Measurements from ENCODE around the gene EVC. TPM values are rescaled to one million over a fixed set of nuclear protein-coding genes. Genes with fewer than 3 reads are reported as not detected.

EVC gene
- total RNA-seq, 4 donors from 2014 or later: 8.3 to 37.0 (median 19.3) TPM

DNA sequence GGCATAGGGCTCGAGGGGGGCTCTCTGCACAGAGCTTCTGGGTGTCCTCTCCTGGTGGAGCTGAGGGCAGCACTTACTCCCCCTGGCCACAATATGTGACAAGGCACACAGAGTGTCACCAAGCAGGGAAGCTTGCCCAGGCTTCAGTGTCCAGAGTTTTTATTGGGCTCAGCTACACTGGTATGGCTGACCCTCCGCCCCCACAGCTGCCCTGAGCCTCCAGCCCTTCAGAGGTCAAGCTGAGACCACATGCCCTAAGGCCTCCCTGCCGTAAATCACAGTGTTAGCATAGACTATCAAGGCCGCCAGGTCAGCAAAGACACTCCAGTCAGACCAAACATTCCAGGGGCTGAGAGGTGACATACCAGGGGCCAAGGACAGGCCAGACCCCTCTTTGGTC, 59.0 kb downstream of the EVC start:
- TF ChIP-seq, protein P1, sequence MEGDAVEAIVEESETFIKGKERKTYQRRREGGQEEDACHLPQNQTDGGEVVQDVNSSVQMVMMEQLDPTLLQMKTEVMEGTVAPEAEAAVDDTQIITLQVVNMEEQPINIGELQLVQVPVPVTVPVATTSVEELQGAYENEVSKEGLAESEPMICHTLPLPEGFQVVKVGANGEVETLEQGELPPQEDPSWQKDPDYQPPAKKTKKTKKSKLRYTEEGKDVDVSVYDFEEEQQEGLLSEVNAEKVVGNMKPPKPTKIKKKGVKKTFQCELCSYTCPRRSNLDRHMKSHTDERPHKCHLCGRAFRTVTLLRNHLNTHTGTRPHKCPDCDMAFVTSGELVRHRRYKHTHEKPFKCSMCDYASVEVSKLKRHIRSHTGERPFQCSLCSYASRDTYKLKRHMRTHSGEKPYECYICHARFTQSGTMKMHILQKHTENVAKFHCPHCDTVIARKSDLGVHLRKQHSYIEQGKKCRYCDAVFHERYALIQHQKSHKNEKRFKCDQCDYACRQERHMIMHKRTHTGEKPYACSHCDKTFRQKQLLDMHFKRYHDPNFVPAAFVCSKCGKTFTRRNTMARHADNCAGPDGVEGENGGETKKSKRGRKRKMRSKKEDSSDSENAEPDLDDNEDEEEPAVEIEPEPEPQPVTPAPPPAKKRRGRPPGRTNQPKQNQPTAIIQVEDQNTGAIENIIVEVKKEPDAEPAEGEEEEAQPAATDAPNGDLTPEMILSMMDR (IDR thresholded peaks at IDR 0.05; ENCODE audit: low read depth): no peak

DNA sequence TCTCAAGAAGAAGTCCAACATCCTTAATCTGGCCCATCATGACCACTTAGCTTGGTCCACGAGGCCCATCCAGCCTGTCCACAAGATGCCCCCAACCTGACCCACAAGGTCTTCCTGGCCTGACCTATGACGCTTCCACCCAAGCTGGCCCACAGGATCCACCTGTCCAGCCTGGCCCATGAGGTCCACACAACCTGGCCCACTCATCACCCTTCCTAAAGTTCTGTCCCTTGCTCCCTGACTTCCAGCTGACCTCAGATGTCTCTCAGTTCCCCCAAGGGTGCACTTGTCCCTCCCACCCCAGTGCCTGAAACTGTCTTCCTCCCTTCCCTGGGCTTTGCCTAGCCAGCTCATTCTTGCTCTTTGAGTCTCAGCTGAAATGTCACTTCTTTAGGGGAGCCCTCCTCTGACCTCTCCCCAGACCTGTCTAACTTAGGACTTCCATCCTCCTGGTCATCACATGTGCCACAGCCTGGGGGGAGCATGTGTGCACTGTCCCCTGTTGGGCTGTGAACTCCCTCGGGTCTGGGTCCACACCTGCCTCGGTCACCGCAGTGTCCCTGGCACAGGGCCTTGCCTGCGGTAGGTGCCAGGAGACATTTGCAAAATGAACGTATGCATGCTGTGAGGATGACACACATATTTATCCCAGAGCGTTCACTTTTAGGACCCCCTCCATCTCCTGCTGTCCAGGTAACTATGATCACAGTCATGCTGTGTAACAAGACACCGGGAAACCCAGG, 61.7 kb downstream of the EVC start:
- TF ChIP-seq, protein P1 (IDR thresholded peaks at IDR 0.05; ENCODE audit: low read depth): no peak

DNA sequence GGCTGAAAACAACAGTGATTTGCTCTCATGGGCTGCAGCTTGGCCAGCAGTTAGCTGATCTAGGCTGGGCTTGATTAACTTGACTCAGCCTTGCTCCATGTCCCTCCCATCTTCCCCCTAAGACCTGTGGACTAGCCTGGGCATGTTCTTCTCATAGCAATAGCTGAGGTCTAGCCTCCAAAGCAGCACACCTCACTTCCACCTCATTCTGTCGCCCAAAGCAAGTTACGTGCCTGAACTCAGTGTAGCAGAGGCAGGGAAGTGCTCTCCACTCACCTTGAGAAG, 62.2 kb downstream of the EVC start:
- TF ChIP-seq, protein P1 (IDR thresholded peaks at IDR 0.05; ENCODE audit: low read depth): no peak

DNA sequence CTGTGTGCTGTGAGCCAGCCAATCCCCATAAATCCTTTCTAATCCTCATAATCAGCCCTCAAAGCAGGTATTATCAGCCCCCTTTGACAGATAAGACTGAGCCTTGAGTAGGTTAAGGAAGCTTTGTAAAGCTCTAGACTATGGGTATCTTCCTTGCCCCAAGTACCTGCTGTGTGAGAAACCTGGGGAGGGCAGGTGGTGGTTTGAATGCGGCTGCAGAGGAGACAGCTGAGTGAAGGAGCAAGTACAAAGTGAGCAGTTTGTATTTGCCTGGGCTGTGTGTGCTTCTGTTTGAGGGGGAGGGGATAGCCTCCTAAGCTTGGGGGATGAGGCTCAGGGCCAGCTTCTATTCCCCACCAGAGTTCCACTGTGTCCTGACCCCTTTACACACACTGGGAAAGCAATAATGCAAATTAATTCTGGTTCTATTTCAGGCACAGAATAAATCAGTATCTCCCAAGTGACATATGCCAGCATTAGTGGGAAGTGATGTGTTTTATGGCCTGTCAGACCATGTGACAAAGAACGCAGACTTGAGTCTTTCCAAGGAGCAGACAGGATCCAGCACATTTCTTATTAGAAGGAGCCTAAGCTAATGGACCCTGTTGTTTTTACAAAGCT, 63.5 kb downstream of the EVC start:
- TF ChIP-seq, protein P1 (IDR thresholded peaks at IDR 0.05; ENCODE audit: low read depth): no peak

DNA sequence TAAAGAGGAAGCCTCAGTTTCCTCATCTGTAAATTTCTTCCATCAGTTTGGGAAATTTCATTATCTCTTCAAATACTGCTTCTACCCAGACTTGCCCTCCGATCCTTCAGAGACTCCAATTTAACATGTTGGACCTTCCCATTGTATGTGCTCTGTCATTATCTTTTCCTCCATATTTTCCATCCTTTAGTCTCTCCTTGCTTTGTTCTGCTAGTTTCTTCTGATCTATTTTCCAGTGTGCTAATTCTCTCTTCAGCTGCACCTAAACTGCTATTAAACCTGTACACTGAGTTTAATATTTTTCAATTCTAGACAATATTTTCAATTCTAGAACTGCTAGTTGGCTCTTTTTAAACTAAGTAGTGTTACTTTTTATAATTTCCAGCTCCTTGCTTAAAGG, 65.5 kb downstream of the EVC start:
- TF ChIP-seq, protein P1 (IDR thresholded peaks at IDR 0.05; ENCODE audit: low read depth): no peak

DNA sequence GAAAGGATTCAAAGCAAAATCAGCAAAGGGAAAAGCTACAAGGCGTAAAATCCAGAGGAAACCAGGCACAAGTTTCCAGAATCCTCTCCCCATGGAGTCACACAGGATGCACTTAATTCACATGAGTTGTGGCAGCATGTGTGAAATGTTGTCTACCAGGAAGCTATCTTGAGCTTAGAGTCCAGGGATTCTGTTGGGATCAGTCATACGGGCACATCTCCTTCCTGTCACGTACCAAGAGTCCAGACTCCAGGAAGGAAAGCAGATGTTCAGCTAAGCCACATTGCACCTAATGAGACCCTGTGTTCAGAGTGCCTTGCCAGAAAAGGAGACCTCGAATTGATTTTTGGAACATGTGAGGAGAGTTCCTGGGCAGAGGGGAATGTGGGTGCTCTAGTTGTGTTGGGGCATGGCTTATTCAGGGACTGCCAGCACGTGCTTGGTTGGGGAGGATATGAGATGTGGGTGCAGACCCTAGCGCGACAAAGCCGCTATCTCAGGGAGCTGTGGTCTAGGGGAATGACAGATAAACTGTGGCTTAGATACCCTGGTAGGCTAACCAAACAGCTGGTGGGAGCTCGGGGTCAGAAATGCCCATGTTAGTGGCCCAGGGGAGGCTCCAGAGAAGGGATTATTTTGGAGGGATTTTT, 70.0 kb downstream of the EVC start:
- TF ChIP-seq, protein P1 (IDR thresholded peaks at IDR 0.05; ENCODE audit: low read depth): no peak

DNA sequence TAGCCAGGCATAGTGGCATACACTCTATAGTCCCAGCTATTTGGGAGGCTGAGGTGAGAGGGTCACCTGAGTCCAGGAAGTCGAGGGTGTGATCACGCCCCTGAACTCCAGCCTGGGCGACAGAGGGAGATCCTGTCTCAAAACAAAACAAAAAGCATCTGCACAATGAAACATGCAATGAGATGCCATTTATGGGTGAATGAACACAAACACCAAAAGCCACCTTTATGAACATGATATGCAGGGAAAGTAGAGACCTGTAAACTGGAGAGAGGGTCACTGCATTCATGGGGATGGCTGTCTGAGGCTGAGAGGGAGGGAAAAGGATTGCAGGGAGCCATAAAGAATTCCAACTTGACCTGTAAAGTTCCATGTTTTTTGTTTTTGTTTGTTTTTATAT, 70.7 kb downstream of the EVC start:
- TF ChIP-seq, protein P1 (IDR thresholded peaks at IDR 0.05; ENCODE audit: low read depth): no peak

All from subcutaneous adipose tissue (tissue), 4 donors.